NCI-H187 treated with DMSO at 0.1 percent for 48 hours (cell line): Measurements from ENCODE around the gene CELSR2.
"Not testable (repeated sequence)": the region's sequence is repeated elsewhere in the genome, so short reads cannot be mapped to it uniquely, and the experiment has no call there.

Experiments used
- DNase-seq: peaks from one replicate; lab custom pipeline; 2025; lab: John Stamatoyannopoulos, UW

Gene CELSR2

GRCh38 chr1:109280862-109281261 is 31.5 kb downstream of the CELSR2 start:
- no peak for DNase-seq

GRCh38 chr1:109281680-109282496 is 32.5 kb downstream of the CELSR2 start:
- DNase-seq, result no peak

- no peak for DNase-seq
These were observed 33.2 kb downstream of the CELSR2 start for GRCh38 chr1:109282497-109282951.

- peak; percentile 83 for DNase-seq
These were observed 33.8 kb downstream of the CELSR2 start, which contains the start of gene PSRC1 for GRCh38 chr1:109282952-109283747. TSS of gene PSRC1 (minus strand) at chr1:109283145.

GRCh38 chr1:109283748-109284600 is 34.6 kb downstream of the CELSR2 start:
- no peak for DNase-seq

- DNase-seq, result not testable (repeated sequence)
These were observed 37.4 kb downstream of the CELSR2 start for GRCh38 chr1:109286762-109287161.

- DNase-seq, result no peak
These were observed 40.8 kb downstream of the CELSR2 start for GRCh38 chr1:109290137-109290536.

- DNase-seq, result no peak
These were observed 41.7 kb downstream of the CELSR2 start for GRCh38 chr1:109290998-109291397.

- DNase-seq, result no peak
These were observed 43.0 kb downstream of the CELSR2 start for GRCh38 chr1:109292364-109292763.

GRCh38 chr1:109293026-109293425 is 43.7 kb downstream of the CELSR2 start:
- no peak for DNase-seq

GRCh38 chr1:109294481-109294880 is 45.1 kb downstream of the CELSR2 start:
- DNase-seq, result no peak

- DNase-seq, result no peak
These were observed 46.5 kb downstream of the CELSR2 start for GRCh38 chr1:109295712-109296415.

- no peak for DNase-seq
These were observed 47.4 kb downstream of the CELSR2 start for GRCh38 chr1:109296782-109297181.

- DNase-seq, result no peak
These were observed 49.6 kb downstream of the CELSR2 start for GRCh38 chr1:109298666-109299557.

- DNase-seq, result no peak
These were observed 50.4 kb downstream of the CELSR2 start for GRCh38 chr1:109299558-109300343.

GRCh38 chr1:109300650-109301151 is 51.4 kb downstream of the CELSR2 start:
- no peak for DNase-seq

- DNase-seq, result no peak
These were observed 52.5 kb downstream of the CELSR2 start for GRCh38 chr1:109301874-109302273.

- DNase-seq, result no peak
These were observed 55.0 kb downstream of the CELSR2 start for GRCh38 chr1:109304226-109304920.

- DNase-seq, result not testable (repeated sequence)
These were observed 56.7 kb downstream of the CELSR2 start for GRCh38 chr1:109305991-109306390.
